22Rv1 (cell line): ENCODE measurements around the gene LYZL4.

Source experiments
- H3K27ac ChIP-seq: fragments of 450-650 bp; 2 replicates; pipeline ENCODE4 v1.5.1; 2017
- CTCF ChIP-seq: fragments of 450-650 bp; IDR thresholded peaks from 2 replicates; pipeline ENCODE4 v1.5.1; 2017; ENCODE audit warnings: mild to moderate bottlenecking
- ZFX ChIP-seq: fragments of 450-650 bp; IDR thresholded peaks from 2 replicates; pipeline ENCODE4 v1.6.1; 2017; ENCODE audit warnings: antibody characterized with exemption, borderline replicate concordance

The LYZL4 gene

GRCh38 chr3:42439261-42440115 is 29.1 kb upstream of the LYZL4 start:
- H3K27ac ChIP-seq: no peak overlapping the region
- no peak for TF ChIP-seq CTCF
- no peak for TF ChIP-seq ZFX

GRCh38 chr3:42438758-42439157 is 28.3 kb upstream of the LYZL4 start:
- TF ChIP-seq ZFX (no peak), CTCF (no peak)
- H3K27ac ChIP-seq: no peak overlapping the region

GRCh38 chr3:42438193-42438592 is 27.8 kb upstream of the LYZL4 start:
- no peak overlapping the region for H3K27ac ChIP-seq
- TF ChIP-seq ZFX (no peak), CTCF (no peak)

- no peak overlapping the region for H3K27ac ChIP-seq
- no peak for TF ChIP-seq CTCF
Measured at GRCh38 chr3:42434777-42435380, 24.5 kb upstream of the LYZL4 start.

GRCh38 chr3:42432485-42432884 is 22.1 kb upstream of the LYZL4 start:
- TF ChIP-seq ZFX (no peak), CTCF (no peak)
- no peak overlapping the region for H3K27ac ChIP-seq

- TF ChIP-seq CTCF (no peak), ZFX (no peak)
Measured at GRCh38 chr3:42430781-42431532, 20.5 kb upstream of the LYZL4 start.

More at GRCh38 chr3:42430781-42431532, 20.5 kb upstream of the LYZL4 start:
- H3K27ac ChIP-seq: no peak overlapping the region
